Hepatocyte (in vitro differentiated cells): Measurements from ENCODE around the gene JAML. TPM values are rescaled to one million over a fixed set of nuclear protein-coding genes. Genes with fewer than 3 reads are reported as not detected.

ENCODE experiments used
- DNase-seq: peaks from one replicate; pipeline ENCODE4 v3.0.0-alpha.2; 2016; ENCODE audit warnings: low spot score
- H2AFZ ChIP-seq: fragments of 200-600 bp; sonication (generic); 2 replicates; pipeline ENCODE4 v1.6.0; 2016; ENCODE audit warnings: antibody characterized with exemption, mild to moderate bottlenecking
- H3K27ac ChIP-seq: fragments of 200-600 bp; sonication (generic); 2 replicates; pipeline ENCODE4 v1.5.1; 2016; ENCODE audit warnings: mild to moderate bottlenecking
- H3K27me3 ChIP-seq: fragments of 200-600 bp; sonication (generic); 2 replicates; pipeline ENCODE4 v1.6.1; 2016
- H3K36me3 ChIP-seq: fragments of 200-600 bp; sonication (generic); replicated peaks from 2 replicates; pipeline ENCODE4 v1.5.1; 2016; ENCODE audit warnings: low read depth; ENCODE audit not compliant: insufficient read depth
- H3K4me1 ChIP-seq: fragments of 200-600 bp; sonication (generic); 2 replicates; pipeline ENCODE4 v1.5.1; 2016; ENCODE audit warnings: mild to moderate bottlenecking, moderate library complexity; ENCODE audit not compliant: insufficient read depth
- H3K4me2 ChIP-seq: fragments of 200-600 bp; sonication (generic); 2 replicates; pipeline ENCODE4 v1.6.0; 2016
- H3K4me3 ChIP-seq: fragments of 200-600 bp; sonication (generic); 2 replicates; pipeline ENCODE4 v1.5.1; 2016; ENCODE audit warnings: mild to moderate bottlenecking
- H3K79me2 ChIP-seq: fragments of 200-600 bp; sonication (generic); 2 replicates; pipeline ENCODE4 v1.6.0; 2017; ENCODE audit warnings: mild to moderate bottlenecking
- H3K9me2 ChIP-seq: fragments of 200-600 bp; sonication (generic); replicated peaks from 2 replicates; pipeline ENCODE4 v1.6.0; 2017; ENCODE audit warnings: mild to moderate bottlenecking; ENCODE audit not compliant: insufficient read depth
- H3K9me3 ChIP-seq: fragments of 200-600 bp; sonication (generic); 2 replicates; pipeline ENCODE4 v1.5.1; 2016; ENCODE audit warnings: low read depth, mild to moderate bottlenecking
- H4K20me1 ChIP-seq: fragments of 200-600 bp; sonication (generic); 2 replicates; pipeline ENCODE4 v1.6.0; 2016; ENCODE audit warnings: mild to moderate bottlenecking; ENCODE audit not compliant: insufficient read depth, poor library complexity, severe bottlenecking
- EZH2 ChIP-seq: fragments of 200-600 bp; sonication (generic); IDR thresholded peaks from 2 replicates; pipeline ENCODE4 v1.6.1; 2016; ENCODE audit warnings: antibody characterized with exemption, mild to moderate bottlenecking, borderline replicate concordance
- EZH2phosphoT487 ChIP-seq: fragments of 200-600 bp; sonication (generic); IDR thresholded peaks from one replicate; pipeline ENCODE4 v1.6.1; 2018; ENCODE audit warnings: antibody characterized with exemption, mild to moderate bottlenecking, low read depth, moderate library complexity; ENCODE audit not compliant: unreplicated experiment, severe bottlenecking
- WGBS: methylation state at CpG from one replicate; pipeline ENCODE4 v1.1.6; 2016; ENCODE audit warnings: low lambda C conversion rate; ENCODE audit errors: missing lambda C conversion rate; 5-methylcytosine and 5-hydroxymethylcytosine counted together
- polyA plus RNA-seq: library from polyadenylated mRNA; unstranded; fragments of >200 nt; fragmentation: Nextera tagmentation; extraction: Ambion mirVana; gene quantifications from 2 replicates; pipeline ENCODE4 v1.2.1, GENCODE V29; 2016
- small RNA-seq: library from RNA; depleted of rRNA; stranded (forward); fragments of <200 nt; gene quantifications from one replicate; pipeline ENCODE3, GENCODE V24; 2014
- total RNA-seq: library from RNA; depleted of rRNA; stranded (reverse); fragments of >200 nt; gene quantifications from 2 replicates; pipeline ENCODE4 v1.2.3, GENCODE V29; 2014
- TF ChIP-seq, protein P1 (sequence below): fragments of 200-600 bp; sonication (generic); IDR thresholded peaks from 2 replicates; pipeline ENCODE4 v1.5.1; 2016; ENCODE audit warnings: antibody characterized with exemption, mild to moderate bottlenecking; ENCODE audit not compliant: poor library complexity

Gene JAML
- total and polyA plus RNA-seq, 2 experiments from 2014 or later, result 5.3 to 5.9 TPM

DNA sequence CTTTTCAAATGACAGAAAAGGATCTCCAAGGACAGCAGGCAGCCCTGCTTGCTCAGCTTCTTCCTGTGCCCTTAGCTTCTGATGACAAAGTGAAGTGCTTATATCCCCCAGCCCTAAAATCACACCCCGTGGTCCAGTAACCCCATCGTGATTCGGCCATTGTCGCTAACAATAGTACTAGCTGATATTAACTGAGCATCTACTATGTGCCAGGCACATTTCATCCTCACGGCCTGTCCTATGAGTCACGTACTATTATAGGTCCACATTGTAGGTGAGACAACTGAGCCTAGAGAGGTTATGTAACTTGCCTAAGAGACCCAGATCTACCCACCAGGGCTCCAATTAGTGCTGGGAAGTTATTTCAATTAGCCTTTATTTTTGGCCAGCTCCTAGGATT lies 78.3 kb downstream of the JAML start:
- no peaks in the 10 kb centered on the region for H3K36me3 ChIP-seq
- H3K27ac ChIP-seq, result no peak overlapping the region
- TF ChIP-seq EZH2phosphoT487 (no peak), EZH2 (no peak)
- TF ChIP-seq, protein P1, sequence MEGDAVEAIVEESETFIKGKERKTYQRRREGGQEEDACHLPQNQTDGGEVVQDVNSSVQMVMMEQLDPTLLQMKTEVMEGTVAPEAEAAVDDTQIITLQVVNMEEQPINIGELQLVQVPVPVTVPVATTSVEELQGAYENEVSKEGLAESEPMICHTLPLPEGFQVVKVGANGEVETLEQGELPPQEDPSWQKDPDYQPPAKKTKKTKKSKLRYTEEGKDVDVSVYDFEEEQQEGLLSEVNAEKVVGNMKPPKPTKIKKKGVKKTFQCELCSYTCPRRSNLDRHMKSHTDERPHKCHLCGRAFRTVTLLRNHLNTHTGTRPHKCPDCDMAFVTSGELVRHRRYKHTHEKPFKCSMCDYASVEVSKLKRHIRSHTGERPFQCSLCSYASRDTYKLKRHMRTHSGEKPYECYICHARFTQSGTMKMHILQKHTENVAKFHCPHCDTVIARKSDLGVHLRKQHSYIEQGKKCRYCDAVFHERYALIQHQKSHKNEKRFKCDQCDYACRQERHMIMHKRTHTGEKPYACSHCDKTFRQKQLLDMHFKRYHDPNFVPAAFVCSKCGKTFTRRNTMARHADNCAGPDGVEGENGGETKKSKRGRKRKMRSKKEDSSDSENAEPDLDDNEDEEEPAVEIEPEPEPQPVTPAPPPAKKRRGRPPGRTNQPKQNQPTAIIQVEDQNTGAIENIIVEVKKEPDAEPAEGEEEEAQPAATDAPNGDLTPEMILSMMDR, result no peak
- no peaks in the 10 kb centered on the region for H3K79me2 ChIP-seq
- no peaks in the 10 kb centered on the region for H4K20me1 ChIP-seq
- H3K9me3 ChIP-seq, result no peaks in the 10 kb centered on the region
- H3K9me2 ChIP-seq, result no peaks in the 10 kb centered on the region
- no peaks in the 10 kb centered on the region for H3K4me1 ChIP-seq
- 88% methylated on average over 6 of the region's 6 CpGs for WGBS
- DNase-seq, result no peak
- no peak overlapping the region for H3K4me2 ChIP-seq
- no peak overlapping the region for H2AFZ ChIP-seq
- H3K4me3 ChIP-seq, result no peak overlapping the region
- peaks cover 58% of the 10 kb centered on the region for H3K27me3 ChIP-seq

DNA sequence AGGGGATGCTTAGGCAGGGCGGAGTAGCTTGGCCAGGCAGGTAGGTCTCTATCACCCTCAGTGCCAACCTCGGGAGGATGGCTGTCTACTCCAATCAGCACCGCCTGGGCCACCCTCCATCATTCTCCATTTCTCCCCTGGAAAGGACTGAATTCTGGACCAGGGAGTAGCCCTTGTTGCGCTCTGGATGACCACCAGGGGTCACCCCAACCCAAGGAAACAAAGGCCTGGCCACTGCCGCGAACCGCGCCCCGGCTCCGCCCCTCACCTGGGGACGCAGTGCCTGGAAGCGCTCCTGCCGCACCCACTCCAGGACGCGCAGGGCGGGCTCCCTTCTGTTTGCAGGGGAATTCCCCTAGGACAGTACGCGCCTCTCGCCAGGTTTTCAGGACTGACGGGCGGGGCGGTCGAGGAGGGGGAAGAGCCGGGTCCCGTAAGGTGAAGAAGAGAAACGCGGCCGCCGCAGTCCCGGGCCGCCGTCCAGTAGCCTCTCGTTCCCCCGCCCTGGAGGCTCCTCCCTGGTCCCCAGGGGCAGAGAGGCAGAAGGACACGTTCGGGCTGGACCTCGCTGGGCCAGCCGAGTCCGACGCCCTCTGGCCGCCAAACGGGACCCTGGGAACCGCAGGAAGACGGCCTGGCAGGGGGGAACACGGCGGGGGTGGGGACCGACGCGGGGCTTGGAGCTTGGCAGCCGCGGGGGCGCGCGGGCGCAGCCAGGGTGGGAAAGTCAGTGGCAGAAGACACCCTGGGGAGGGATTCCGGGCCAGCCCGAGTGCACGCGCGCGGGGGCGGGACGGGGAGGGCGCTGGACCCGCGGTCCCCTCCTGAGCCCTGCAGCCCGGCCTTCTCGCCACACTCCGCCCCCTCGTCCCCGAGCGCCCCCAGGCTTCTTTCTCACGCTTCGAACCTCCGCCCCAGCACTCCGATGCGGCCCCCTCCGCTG lies 79.3 kb downstream of the JAML start:
- H3K4me2 ChIP-seq, result peak overlapping the region; percentile 100
- no peaks in the 10 kb centered on the region for H3K36me3 ChIP-seq
- H3K4me1 ChIP-seq, result no peaks in the 10 kb centered on the region
- TF ChIP-seq, protein P1, result peak; percentile 94
- no peak for TF ChIP-seq EZH2
- 2% methylated on average over 46 of the region's 78 CpGs for WGBS
- H3K27me3 ChIP-seq, result peaks cover 51% of the 10 kb centered on the region
- H3K79me2 ChIP-seq, result no peaks in the 10 kb centered on the region
- no peak overlapping the region for H3K27ac ChIP-seq
- no peaks in the 10 kb centered on the region for H3K9me3 ChIP-seq
- H3K9me2 ChIP-seq, result no peaks in the 10 kb centered on the region
- no peaks in the 10 kb centered on the region for H4K20me1 ChIP-seq
- DNase-seq, result peak; percentile 94
- H3K4me3 ChIP-seq, result peak overlapping the region; percentile 30
- peak overlapping the region; percentile 91 for H2AFZ ChIP-seq

DNA sequence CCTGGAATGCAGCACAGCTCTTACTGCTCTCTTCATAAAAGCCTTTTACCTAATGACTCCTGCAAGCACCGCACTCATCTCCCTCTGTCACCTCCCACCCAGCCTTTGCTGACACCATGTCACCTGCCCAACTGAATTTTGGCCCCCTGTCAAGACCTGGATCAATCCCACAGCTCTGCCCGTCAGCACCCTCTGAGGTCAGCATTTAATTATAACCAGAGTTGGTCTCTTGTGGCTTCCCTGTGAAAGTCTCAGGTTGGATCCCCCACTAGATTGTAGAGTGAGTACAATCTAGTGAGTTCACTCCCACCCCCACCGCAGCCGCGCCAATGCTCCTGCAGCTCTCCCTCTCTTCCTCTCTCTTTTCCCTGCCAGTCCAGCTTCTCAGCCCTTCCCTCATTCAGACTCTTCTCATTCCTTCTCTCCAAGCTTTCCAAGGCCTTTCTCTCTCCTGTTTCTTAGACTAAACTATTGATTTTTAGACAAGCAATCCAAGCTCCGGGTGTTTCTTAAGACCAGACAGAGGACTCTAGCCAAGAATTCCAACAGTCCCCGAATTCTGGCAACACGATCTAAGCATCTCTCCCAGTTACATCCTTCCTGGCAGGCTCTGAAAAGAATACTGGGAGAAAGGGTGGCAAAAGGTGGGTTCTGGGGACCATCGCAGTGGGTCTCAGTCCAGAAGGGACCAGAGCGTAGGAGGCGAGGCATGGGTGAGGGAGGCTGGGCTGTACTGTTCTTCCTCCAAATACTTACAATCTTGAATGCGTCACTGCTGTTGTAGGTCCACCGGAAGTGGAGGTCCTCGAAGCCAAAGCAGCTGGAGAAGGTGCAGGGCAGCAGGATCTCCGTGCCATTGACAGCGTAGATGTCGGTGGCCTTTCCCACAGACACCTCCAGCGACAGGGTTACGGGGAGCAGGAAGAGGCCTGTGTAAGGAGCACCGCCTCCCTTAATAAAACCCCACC lies 80.2 kb downstream of the JAML start:
- Histone ChIP-seq H3K9me2 (no peaks in the 10 kb centered on the region), H3K4me2 (no peak overlapping the region), H2AFZ (no peak overlapping the region), H3K9me3 (no peaks in the 10 kb centered on the region), H3K4me3 (no peak overlapping the region), H4K20me1 (no peaks in the 10 kb centered on the region), H3K79me2 (no peaks in the 10 kb centered on the region), H3K27me3 (peaks cover 41% of the 10 kb centered on the region), H3K27ac (no peak overlapping the region), H3K4me1 (no peaks in the 10 kb centered on the region), H3K36me3 (no peaks in the 10 kb centered on the region)
- TF ChIP-seq EZH2phosphoT487 (no peak), EZH2 (no peak)
- TF ChIP-seq, protein P1, result no peak
- WGBS, result 65% methylated on average over 20 of the region's 20 CpGs
- DNase-seq, result no peak

Small RNA genes lying within 50 kb of the gene (small RNA-seq; reads per million reads assigned to genes)
- not detected for gene HSPE1P18

Other genes with a start within 250 kb of the JAML start
- 0.28 and 2.3 TPM in 2 replicates for gene IL10RA, start 238.6 kb downstream of the JAML start, total RNA-seq
- 0.90 and 1.5 TPM in 2 replicates for gene IL10RA, start 238.6 kb downstream of the JAML start, polyA plus RNA-seq
- 10.9 and 12.9 TPM in 2 replicates for gene TMPRSS4, start 147.9 kb downstream of the JAML start, total RNA-seq
- gene TMPRSS4, start 147.9 kb downstream of the JAML start, polyA plus RNA-seq, result 12.1 and 16.2 TPM in 2 replicates
- 0.03 TPM in 1 of 2 replicates, not detected in the other for gene SMIM35, start 138.0 kb downstream of the JAML start, total RNA-seq
- not detected in 2 replicates for gene SMIM35, start 138.0 kb downstream of the JAML start, polyA plus RNA-seq
- 0.57 and 1.0 TPM in 2 replicates for gene SCN4B, start 72.2 kb downstream of the JAML start, total RNA-seq
- gene SCN4B, start 72.2 kb downstream of the JAML start, polyA plus RNA-seq, result 0.55 and 1.1 TPM in 2 replicates
- 1.1 and 1.3 TPM in 2 replicates for gene SCN2B, start 48.4 kb downstream of the JAML start, total RNA-seq
- gene SCN2B, start 48.4 kb downstream of the JAML start, polyA plus RNA-seq, result 0.92 and 1.2 TPM in 2 replicates
- 20.6 and 21.1 TPM in 2 replicates for gene MPZL3, start 27.4 kb upstream of the JAML start, total RNA-seq
- 10.2 and 10.8 TPM in 2 replicates for gene MPZL3, start 27.4 kb upstream of the JAML start, polyA plus RNA-seq
- gene MPZL2, start 39.3 kb upstream of the JAML start, total RNA-seq, result 47.2 and 52.3 TPM in 2 replicates
- gene MPZL2, start 39.3 kb upstream of the JAML start, polyA plus RNA-seq, result 38.4 and 48.0 TPM in 2 replicates
- gene CD3E, start 79.7 kb upstream of the JAML start, total RNA-seq, result not detected in 2 replicates
- gene CD3E, start 79.7 kb upstream of the JAML start, polyA plus RNA-seq, result not detected in 2 replicates
- gene CD3D, start 117.7 kb upstream of the JAML start, total RNA-seq, result 0.92 and 2.3 TPM in 2 replicates
- gene CD3D, start 117.7 kb upstream of the JAML start, polyA plus RNA-seq, result 1.8 and 3.6 TPM in 2 replicates
- 0.50 and 1.1 TPM in 2 replicates for gene CD3G, start 119.3 kb upstream of the JAML start, total RNA-seq
- 0.11 and 0.60 TPM in 2 replicates for gene CD3G, start 119.3 kb upstream of the JAML start, polyA plus RNA-seq
- 57.5 and 61.5 TPM in 2 replicates for gene UBE4A, start 134.6 kb upstream of the JAML start, total RNA-seq
- 19.7 and 22.4 TPM in 2 replicates for gene UBE4A, start 134.6 kb upstream of the JAML start, polyA plus RNA-seq
- 64.7 and 68.1 TPM in 2 replicates for gene ATP5MG, start 176.6 kb upstream of the JAML start, total RNA-seq
- gene ATP5MG, start 176.6 kb upstream of the JAML start, polyA plus RNA-seq, result 431 and 471 TPM in 2 replicates
- 29.1 and 30.6 TPM in 2 replicates for gene KMT2A, start 211.5 kb upstream of the JAML start, total RNA-seq
- gene KMT2A, start 211.5 kb upstream of the JAML start, polyA plus RNA-seq, result 23.0 and 25.9 TPM in 2 replicates